Osteocyte (in vitro differentiated cells): ENCODE measurements around the gene UTS2B. TPM values are rescaled to one million over a fixed set of nuclear protein-coding genes. Genes with fewer than 3 reads are reported as not detected.

Experiments
- DNase-seq: peaks from one replicate; pipeline ENCODE4 v3.0.0; 2021; ENCODE audit warnings: mixed read lengths; ENCODE audit not compliant: unreplicated experiment; ENCODE audit errors: extremely low spot score
- H3K27ac Mint-ChIP-seq: one replicate; pipeline ENCODE4 v1.8.0; 2021; ENCODE audit warnings: mild to moderate bottlenecking, mixed read lengths; ENCODE audit not compliant: unreplicated experiment
- H3K27me3 Mint-ChIP-seq: one replicate; pipeline ENCODE4 v1.8.0; 2021; ENCODE audit warnings: mixed read lengths; ENCODE audit not compliant: unreplicated experiment
- H3K36me3 Mint-ChIP-seq: one replicate; pipeline ENCODE4 v1.8.0; 2021; ENCODE audit warnings: mixed read lengths; ENCODE audit not compliant: unreplicated experiment
- H3K4me1 Mint-ChIP-seq: one replicate; pipeline ENCODE4 v1.8.0; 2021; ENCODE audit warnings: mixed read lengths; ENCODE audit not compliant: unreplicated experiment
- H3K4me3 Mint-ChIP-seq: one replicate; pipeline ENCODE4 v1.8.0; 2021; ENCODE audit warnings: mild to moderate bottlenecking, moderate library complexity, mixed read lengths; ENCODE audit not compliant: unreplicated experiment
- H3K9me3 Mint-ChIP-seq: one replicate; pipeline ENCODE4 v1.8.0; 2021; ENCODE audit warnings: mixed read lengths; ENCODE audit not compliant: unreplicated experiment
- total RNA-seq: library from RNA; stranded (reverse); gene quantifications from 2 replicates; pipeline ENCODE4 v1.2.1, GENCODE V29; 2021
- TF ChIP-seq, protein P1 (sequence below): fragments of 200-600 bp; sonication (generic); IDR thresholded peaks from 2 replicates; pipeline ENCODE4 v1.5.0; 2021; ENCODE audit warnings: antibody characterized with exemption, mild to moderate bottlenecking, moderate library complexity

The UTS2B gene
- total RNA-seq, 1 donor from 2014 or later = 0.75 TPM

DNA sequence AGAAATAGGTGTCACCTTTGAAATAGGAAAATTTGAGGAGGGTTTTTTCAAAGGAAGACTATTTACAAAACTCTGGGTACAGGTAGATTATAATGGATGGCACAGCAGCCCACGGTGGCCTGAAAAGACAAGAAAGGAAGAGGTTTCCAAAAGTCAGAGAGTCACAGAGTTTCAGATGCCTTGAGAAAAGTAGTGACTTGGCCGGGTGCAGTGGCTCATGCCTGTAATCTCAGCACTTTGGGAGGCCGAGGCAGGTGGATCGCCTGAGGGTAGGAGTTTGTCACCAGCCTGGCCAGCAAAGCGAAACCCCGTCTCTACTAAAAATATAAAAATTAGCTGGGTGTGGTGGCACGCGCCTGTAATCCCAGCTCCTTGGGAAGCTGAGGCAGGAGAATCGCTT is 96.1 kb downstream of the UTS2B start:
- Mint-ChIP-seq H3K4me1 (peaks cover 38% of the 10 kb centered on the region), H3K36me3 (no peaks in the 10 kb centered on the region)

DNA sequence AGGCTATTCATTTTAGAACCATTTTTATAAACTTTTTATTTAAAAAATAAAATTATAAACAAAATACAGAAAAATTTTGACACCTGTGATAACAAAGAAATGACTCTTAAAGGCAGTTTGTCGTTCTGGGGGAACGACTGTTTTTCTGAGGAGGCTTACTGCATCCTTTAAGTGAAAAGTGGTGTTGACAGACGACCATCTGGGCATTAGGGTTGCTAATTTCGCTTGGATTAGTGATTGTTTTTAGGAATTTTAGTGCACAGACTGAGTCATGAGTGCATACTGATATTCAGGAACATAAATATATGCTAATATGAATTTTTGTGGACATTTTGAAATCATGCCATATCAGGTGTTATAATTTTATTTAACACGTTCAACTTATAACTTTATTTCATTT is 102.8 kb downstream of the UTS2B start:
- Mint-ChIP-seq H3K4me1 (no peaks in the 10 kb centered on the region), H3K9me3 (no peaks in the 10 kb centered on the region), H3K4me3 (no peak overlapping the region), H3K27me3 (no peaks in the 10 kb centered on the region), H3K27ac (no peak overlapping the region), H3K36me3 (no peaks in the 10 kb centered on the region)
- TF ChIP-seq, protein P1, sequence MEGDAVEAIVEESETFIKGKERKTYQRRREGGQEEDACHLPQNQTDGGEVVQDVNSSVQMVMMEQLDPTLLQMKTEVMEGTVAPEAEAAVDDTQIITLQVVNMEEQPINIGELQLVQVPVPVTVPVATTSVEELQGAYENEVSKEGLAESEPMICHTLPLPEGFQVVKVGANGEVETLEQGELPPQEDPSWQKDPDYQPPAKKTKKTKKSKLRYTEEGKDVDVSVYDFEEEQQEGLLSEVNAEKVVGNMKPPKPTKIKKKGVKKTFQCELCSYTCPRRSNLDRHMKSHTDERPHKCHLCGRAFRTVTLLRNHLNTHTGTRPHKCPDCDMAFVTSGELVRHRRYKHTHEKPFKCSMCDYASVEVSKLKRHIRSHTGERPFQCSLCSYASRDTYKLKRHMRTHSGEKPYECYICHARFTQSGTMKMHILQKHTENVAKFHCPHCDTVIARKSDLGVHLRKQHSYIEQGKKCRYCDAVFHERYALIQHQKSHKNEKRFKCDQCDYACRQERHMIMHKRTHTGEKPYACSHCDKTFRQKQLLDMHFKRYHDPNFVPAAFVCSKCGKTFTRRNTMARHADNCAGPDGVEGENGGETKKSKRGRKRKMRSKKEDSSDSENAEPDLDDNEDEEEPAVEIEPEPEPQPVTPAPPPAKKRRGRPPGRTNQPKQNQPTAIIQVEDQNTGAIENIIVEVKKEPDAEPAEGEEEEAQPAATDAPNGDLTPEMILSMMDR = no peak
- DNase-seq = no peak

More for the DNA sequence above, 96.1 kb downstream of the UTS2B start:
- Mint-ChIP-seq H3K9me3 (no peaks in the 10 kb centered on the region), H3K4me3 (no peak overlapping the region), H3K27ac (no peak overlapping the region), H3K27me3 (no peaks in the 10 kb centered on the region)
- TF ChIP-seq, protein P1 = no peak
- DNase-seq = no peak

DNA sequence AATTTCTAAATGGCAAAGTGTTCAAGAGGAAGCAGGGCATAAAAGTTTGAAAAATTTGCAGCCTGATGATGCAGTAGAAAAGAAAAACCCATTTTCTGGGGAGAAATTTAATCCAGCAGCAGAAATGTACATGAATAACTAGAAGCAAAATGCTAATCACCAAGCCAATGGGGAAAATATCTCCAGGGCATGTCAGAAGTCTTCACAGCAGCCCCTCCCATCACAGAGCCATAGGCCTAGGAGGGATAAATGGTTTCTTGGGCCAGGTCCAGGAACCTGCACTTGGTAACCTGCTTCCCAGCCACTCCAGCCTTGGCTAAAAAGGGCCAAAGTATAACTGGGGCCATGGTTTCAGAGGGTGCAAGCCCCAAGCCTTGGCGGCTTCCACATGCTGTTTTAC is 108.7 kb downstream of the UTS2B start:
- no peaks in the 10 kb centered on the region for H3K9me3 Mint-ChIP-seq
- no peaks in the 10 kb centered on the region for H3K36me3 Mint-ChIP-seq
- no peak for DNase-seq
- H3K4me3 Mint-ChIP-seq = no peak overlapping the region
- H3K27me3 Mint-ChIP-seq = no peaks in the 10 kb centered on the region
- TF ChIP-seq, protein P1 = no peak
- no peak overlapping the region for H3K27ac Mint-ChIP-seq
- peaks cover 11% of the 10 kb centered on the region for H3K4me1 Mint-ChIP-seq

DNA sequence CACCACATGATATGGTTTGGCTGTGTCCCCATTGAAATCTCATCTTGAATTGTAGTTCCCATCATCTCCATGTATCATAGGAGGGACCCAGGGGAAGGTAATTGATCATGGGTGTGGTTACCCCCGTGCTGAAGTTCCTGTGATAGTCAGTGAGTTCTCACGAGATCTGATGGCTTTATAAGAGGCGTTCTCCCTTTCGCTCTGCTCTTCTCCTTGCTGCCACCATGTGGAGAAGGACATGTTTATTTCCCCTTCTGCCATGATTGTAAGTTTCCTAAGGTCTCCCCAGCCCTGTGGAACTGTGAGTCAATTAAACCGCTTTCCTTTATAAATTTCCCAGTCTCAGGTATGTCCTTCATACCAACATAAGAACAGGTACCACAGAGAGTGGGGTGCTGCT is 109.4 kb downstream of the UTS2B start:
- Mint-ChIP-seq H3K4me1 (peaks cover 11% of the 10 kb centered on the region), H3K27ac (no peak overlapping the region), H3K4me3 (no peak overlapping the region), H3K9me3 (no peaks in the 10 kb centered on the region), H3K27me3 (no peaks in the 10 kb centered on the region), H3K36me3 (no peaks in the 10 kb centered on the region)
- no peak for DNase-seq
- TF ChIP-seq, protein P1 = no peak

DNA sequence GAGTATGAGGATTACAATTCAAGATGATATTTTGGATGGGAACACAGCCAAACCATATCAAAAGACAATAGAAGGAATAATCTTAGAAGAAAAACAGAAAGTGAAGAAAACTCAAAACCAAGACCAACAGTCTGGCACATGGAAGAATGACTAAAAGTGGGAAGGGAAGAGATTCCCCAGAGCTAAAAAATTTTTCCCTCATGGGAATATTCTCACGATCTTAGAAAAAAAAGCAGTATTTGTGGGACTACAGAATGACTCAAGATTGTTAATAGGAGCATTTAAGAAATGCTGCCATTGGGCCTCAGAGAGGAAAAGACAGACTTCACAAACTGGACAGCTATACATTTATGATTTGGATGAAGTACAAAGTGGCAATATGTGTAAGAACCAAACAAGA is 113.0 kb downstream of the UTS2B start:
- DNase-seq = no peak
- H3K27me3 Mint-ChIP-seq = no peaks in the 10 kb centered on the region
- TF ChIP-seq, protein P1 = no peak
- no peak overlapping the region for H3K27ac Mint-ChIP-seq
- H3K9me3 Mint-ChIP-seq = no peaks in the 10 kb centered on the region
- peaks cover 11% of the 10 kb centered on the region for H3K4me1 Mint-ChIP-seq
- H3K4me3 Mint-ChIP-seq = no peak overlapping the region
- H3K36me3 Mint-ChIP-seq = no peaks in the 10 kb centered on the region

Other genes starting within 250 kb of the UTS2B start
- gene OSTN, start 131.3 kb downstream of the UTS2B start, total RNA-seq = not detected in 2 replicates
- gene CCDC50, start 1.1 kb downstream of the UTS2B start, total RNA-seq = 75.5 and 86.7 TPM in 2 replicates
- not detected in 2 replicates for gene PYDC2, start 130.6 kb upstream of the UTS2B start, total RNA-seq